Measurements from ENCODE around the gene MSRB3.

DNA sequence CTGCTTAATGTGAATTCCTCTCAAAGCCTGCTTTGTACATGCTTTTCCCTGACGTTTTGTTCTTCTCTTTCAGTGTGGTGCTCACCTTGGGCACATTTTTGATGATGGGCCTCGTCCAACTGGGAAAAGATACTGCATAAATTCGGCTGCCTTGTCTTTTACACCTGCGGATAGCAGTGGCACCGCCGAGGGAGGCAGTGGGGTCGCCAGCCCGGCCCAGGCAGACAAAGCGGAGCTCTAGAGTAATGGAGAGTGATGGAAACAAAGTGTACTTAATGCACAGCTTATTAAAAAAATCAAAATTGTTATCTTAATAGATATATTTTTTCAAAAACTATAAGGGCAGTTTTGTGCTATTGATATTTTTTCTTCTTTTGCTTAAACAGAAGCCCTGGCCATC, 184.6 kb downstream of the MSRB3 start:
- TF ChIP-seq, protein P1, sequence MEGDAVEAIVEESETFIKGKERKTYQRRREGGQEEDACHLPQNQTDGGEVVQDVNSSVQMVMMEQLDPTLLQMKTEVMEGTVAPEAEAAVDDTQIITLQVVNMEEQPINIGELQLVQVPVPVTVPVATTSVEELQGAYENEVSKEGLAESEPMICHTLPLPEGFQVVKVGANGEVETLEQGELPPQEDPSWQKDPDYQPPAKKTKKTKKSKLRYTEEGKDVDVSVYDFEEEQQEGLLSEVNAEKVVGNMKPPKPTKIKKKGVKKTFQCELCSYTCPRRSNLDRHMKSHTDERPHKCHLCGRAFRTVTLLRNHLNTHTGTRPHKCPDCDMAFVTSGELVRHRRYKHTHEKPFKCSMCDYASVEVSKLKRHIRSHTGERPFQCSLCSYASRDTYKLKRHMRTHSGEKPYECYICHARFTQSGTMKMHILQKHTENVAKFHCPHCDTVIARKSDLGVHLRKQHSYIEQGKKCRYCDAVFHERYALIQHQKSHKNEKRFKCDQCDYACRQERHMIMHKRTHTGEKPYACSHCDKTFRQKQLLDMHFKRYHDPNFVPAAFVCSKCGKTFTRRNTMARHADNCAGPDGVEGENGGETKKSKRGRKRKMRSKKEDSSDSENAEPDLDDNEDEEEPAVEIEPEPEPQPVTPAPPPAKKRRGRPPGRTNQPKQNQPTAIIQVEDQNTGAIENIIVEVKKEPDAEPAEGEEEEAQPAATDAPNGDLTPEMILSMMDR (IDR thresholded peaks at IDR 0.05), result no peak
- TF ChIP-seq POLR2AphosphoS5 (IDR thresholded peaks at IDR 0.05) (no peak), POLR2A (IDR thresholded peaks at IDR 0.05) (no peak), EP300 (IDR thresholded peaks at IDR 0.05; ENCODE audit: low read depth) (no peak)
